Measurements from ENCODE around the gene GMCL1. TPM values are rescaled to one million over a fixed set of nuclear protein-coding genes. Genes with fewer than 3 reads are reported as not detected.

GMCL1 gene
- total and polyA plus RNA-seq, 9 of the 15 experiments (the other 6 are each of a cell fraction or from before 2014, with no cell fraction given): 7.0 to 27.3 (median 15.4) TPM

DNA sequence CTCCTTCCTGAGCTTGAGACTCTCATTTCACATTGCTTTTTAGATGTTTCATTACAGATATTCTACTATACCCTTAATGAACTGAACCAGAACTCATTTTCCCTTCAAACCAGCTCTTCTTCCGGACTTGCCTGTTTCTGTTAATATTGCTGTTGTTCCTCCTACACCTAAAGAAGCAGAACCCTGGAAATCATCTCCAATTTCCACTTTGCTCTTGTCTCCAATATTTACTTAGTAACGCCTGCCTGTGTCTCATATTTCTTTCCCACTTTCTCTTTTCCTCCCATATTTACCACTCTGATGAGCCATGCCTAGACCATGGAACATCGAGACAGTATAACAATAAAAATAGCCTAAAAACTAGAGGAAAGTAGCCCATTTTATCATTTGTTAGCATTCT is 17.9 kb upstream of the GMCL1 start:
- no peaks in the 10 kb centered on the region for H3K36me3 ChIP-seq (ENCODE audit: control insufficient read depth, insufficient read depth, low read length)
- POLR2A ChIA-PET: interaction anchor here (0.6 to 2.0 kb wide), 5 partner anchors 9 to 102 kb away, joined by 3 to 9 read pairs (median 8); no protein-coding TSS in a partner anchor
- DNase-seq (ENCODE audit: extremely low read depth in 1 of 4, low spot score in 3 of 4) (no peak), ATAC-seq (no peak), FAIRE-seq (no peak)
- BruUV-seq (replicated peaks): no TSS peak
- in situ Hi-C loops (cut with MboI) (no loop called here), intact Hi-C loops (cut with micrococcal nuclease) (no loop called here)
- no peak overlapping the region for H3K4me2 ChIP-seq (ENCODE audit: insufficient read depth, low read length)
- H4K20me1 ChIP-seq (replicated peaks; ENCODE audit: control insufficient read depth, insufficient read depth, low read length): no peaks in the 10 kb centered on the region
- no peaks in the 10 kb centered on the region for H3K9me1 ChIP-seq (ENCODE audit: control insufficient read depth, insufficient read depth, low read length)
- H3K4me1 ChIP-seq (replicated peaks in 1 of 2; ENCODE audit: control insufficient read depth in 2 of 2, insufficient read depth in 2 of 2, low read length in 2 of 2): peaks cover 0 to 3% of the 10 kb centered on the region in 2 experiments; a peak in 2 of 5 replicates
- no peak overlapping the region for H3K9ac ChIP-seq (ENCODE audit: insufficient read depth in 1 of 2, low read depth in 2 of 2, low read length in 2 of 2)
- no peaks in the 10 kb centered on the region for H3K79me2 ChIP-seq (ENCODE audit: control insufficient read depth, insufficient read depth, low read length)
- H3K4me3 ChIP-seq: no peak overlapping the region
- CTCF ChIA-PET (ENCODE audit: low intra/inter-chr PET ratio): no interaction called here
- H2AFZ ChIP-seq (ENCODE audit: low read depth, low read length): no peak overlapping the region
- no peaks in the 10 kb centered on the region for H3K27me3 ChIP-seq (ENCODE audit: control insufficient read depth in 2 of 2, insufficient read depth in 2 of 2, low read length in 2 of 2)
- no peaks in the 10 kb centered on the region for H3K9me3 ChIP-seq (replicated peaks; ENCODE audit: control insufficient read depth, insufficient read depth, low read depth, low read length)
- WGBS (ENCODE audit: insufficient coverage, low coverage, missing lambda C conversion rate): 21% methylated on average over 3 of the region's 3 CpGs
- no peak overlapping the region for H3K27ac ChIP-seq (ENCODE audit: extremely low read depth, low read depth, low read length)
- TF ChIP-seq, protein P1, sequence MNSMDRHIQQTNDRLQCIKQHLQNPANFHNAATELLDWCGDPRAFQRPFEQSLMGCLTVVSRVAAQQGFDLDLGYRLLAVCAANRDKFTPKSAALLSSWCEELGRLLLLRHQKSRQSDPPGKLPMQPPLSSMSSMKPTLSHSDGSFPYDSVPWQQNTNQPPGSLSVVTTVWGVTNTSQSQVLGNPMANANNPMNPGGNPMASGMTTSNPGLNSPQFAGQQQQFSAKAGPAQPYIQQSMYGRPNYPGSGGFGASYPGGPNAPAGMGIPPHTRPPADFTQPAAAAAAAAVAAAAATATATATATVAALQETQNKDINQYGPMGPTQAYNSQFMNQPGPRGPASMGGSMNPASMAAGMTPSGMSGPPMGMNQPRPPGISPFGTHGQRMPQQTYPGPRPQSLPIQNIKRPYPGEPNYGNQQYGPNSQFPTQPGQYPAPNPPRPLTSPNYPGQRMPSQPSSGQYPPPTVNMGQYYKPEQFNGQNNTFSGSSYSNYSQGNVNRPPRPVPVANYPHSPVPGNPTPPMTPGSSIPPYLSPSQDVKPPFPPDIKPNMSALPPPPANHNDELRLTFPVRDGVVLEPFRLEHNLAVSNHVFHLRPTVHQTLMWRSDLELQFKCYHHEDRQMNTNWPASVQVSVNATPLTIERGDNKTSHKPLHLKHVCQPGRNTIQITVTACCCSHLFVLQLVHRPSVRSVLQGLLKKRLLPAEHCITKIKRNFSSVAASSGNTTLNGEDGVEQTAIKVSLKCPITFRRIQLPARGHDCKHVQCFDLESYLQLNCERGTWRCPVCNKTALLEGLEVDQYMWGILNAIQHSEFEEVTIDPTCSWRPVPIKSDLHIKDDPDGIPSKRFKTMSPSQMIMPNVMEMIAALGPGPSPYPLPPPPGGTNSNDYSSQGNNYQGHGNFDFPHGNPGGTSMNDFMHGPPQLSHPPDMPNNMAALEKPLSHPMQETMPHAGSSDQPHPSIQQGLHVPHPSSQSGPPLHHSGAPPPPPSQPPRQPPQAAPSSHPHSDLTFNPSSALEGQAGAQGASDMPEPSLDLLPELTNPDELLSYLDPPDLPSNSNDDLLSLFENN (IDR thresholded peaks at IDR 0.05; ENCODE audit: low read depth in 2 of 2, low read length in 2 of 2): no peak
- TF ChIP-seq KLF16 (IDR thresholded peaks at IDR 0.05): no peak
- TF ChIP-seq, protein P2, sequence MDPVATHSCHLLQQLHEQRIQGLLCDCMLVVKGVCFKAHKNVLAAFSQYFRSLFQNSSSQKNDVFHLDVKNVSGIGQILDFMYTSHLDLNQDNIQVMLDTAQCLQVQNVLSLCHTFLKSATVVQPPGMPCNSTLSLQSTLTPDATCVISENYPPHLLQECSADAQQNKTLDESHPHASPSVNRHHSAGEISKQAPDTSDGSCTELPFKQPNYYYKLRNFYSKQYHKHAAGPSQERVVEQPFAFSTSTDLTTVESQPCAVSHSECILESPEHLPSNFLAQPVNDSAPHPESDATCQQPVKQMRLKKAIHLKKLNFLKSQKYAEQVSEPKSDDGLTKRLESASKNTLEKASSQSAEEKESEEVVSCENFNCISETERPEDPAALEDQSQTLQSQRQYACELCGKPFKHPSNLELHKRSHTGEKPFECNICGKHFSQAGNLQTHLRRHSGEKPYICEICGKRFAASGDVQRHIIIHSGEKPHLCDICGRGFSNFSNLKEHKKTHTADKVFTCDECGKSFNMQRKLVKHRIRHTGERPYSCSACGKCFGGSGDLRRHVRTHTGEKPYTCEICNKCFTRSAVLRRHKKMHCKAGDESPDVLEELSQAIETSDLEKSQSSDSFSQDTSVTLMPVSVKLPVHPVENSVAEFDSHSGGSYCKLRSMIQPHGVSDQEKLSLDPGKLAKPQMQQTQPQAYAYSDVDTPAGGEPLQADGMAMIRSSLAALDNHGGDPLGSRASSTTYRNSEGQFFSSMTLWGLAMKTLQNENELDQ (CRISPR knock-in tag; IDR thresholded peaks at IDR 0.05; ENCODE audit: borderline replicate concordance): no peak
- no peak for TF ChIP-seq ZNF586 (CRISPR knock-in tag; conservative IDR thresholded peaks at IDR 0.05)
- TF ChIP-seq CHD4 (IDR thresholded peaks at IDR 0.05; ENCODE audit: insufficient read depth, insufficient replicate concordance, low read depth, low read length, poor library complexity, severe bottlenecking): no peak
- no peak for TF ChIP-seq ZNF121 (CRISPR knock-in tag; conservative IDR thresholded peaks at IDR 0.05)
- TF ChIP-seq ETS2 (tag; IDR thresholded peaks at IDR 0.05; ENCODE audit: borderline replicate concordance, poor library complexity, severe bottlenecking): no peak
- TF ChIP-seq ATF1 (CRISPR knock-in tag; IDR thresholded peaks at IDR 0.05): no peak
- no peak for TF ChIP-seq ATF1 (tag; IDR thresholded peaks at IDR 0.05)
- no peak for TF ChIP-seq ZC3H4 (CRISPR knock-in tag; IDR thresholded peaks at IDR 0.05; ENCODE audit: borderline replicate concordance)
- TF ChIP-seq MTF1 (CRISPR knock-in tag; IDR thresholded peaks at IDR 0.05; ENCODE audit: borderline replicate concordance): no peak
- TF ChIP-seq, protein P3, sequence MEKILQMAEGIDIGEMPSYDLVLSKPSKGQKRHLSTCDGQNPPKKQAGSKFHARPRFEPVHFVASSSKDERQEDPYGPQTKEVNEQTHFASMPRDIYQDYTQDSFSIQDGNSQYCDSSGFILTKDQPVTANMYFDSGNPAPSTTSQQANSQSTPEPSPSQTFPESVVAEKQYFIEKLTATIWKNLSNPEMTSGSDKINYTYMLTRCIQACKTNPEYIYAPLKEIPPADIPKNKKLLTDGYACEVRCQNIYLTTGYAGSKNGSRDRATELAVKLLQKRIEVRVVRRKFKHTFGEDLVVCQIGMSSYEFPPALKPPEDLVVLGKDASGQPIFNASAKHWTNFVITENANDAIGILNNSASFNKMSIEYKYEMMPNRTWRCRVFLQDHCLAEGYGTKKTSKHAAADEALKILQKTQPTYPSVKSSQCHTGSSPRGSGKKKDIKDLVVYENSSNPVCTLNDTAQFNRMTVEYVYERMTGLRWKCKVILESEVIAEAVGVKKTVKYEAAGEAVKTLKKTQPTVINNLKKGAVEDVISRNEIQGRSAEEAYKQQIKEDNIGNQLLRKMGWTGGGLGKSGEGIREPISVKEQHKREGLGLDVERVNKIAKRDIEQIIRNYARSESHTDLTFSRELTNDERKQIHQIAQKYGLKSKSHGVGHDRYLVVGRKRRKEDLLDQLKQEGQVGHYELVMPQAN (IDR thresholded peaks at IDR 0.05; ENCODE audit: borderline replicate concordance): no peak
- TF ChIP-seq CHD2 (IDR thresholded peaks at IDR 0.05; ENCODE audit: low read depth, low read length): no peak
